Osteocyte (in vitro differentiated cells): ENCODE data around the gene VSIG8. TPM values are rescaled to one million over a fixed set of nuclear protein-coding genes. Genes with fewer than 3 reads are reported as not detected.

Experiments
- DNase-seq: peaks from one replicate; pipeline ENCODE4 v3.0.0; 2021; ENCODE audit warnings: mixed read lengths; ENCODE audit not compliant: unreplicated experiment; ENCODE audit errors: extremely low spot score
- H3K27ac Mint-ChIP-seq: one replicate; pipeline ENCODE4 v1.8.0; 2021; ENCODE audit warnings: mild to moderate bottlenecking, mixed read lengths; ENCODE audit not compliant: unreplicated experiment
- H3K27me3 Mint-ChIP-seq: one replicate; pipeline ENCODE4 v1.8.0; 2021; ENCODE audit warnings: mixed read lengths; ENCODE audit not compliant: unreplicated experiment
- H3K36me3 Mint-ChIP-seq: one replicate; pipeline ENCODE4 v1.8.0; 2021; ENCODE audit warnings: mixed read lengths; ENCODE audit not compliant: unreplicated experiment
- H3K4me1 Mint-ChIP-seq: one replicate; pipeline ENCODE4 v1.8.0; 2021; ENCODE audit warnings: mixed read lengths; ENCODE audit not compliant: unreplicated experiment
- H3K4me3 Mint-ChIP-seq: one replicate; pipeline ENCODE4 v1.8.0; 2021; ENCODE audit warnings: mild to moderate bottlenecking, moderate library complexity, mixed read lengths; ENCODE audit not compliant: unreplicated experiment
- H3K9me3 Mint-ChIP-seq: one replicate; pipeline ENCODE4 v1.8.0; 2021; ENCODE audit warnings: mixed read lengths; ENCODE audit not compliant: unreplicated experiment
- total RNA-seq: library from RNA; stranded (reverse); gene quantifications from 2 replicates; pipeline ENCODE4 v1.2.1, GENCODE V29; 2021
- TF ChIP-seq, protein P1 (sequence below): fragments of 200-600 bp; sonication (generic); IDR thresholded peaks from 2 replicates; pipeline ENCODE4 v1.5.0; 2021; ENCODE audit warnings: antibody characterized with exemption, mild to moderate bottlenecking, moderate library complexity

VSIG8 gene
- total RNA-seq, 1 donor from 2014 or later = not detected

DNA sequence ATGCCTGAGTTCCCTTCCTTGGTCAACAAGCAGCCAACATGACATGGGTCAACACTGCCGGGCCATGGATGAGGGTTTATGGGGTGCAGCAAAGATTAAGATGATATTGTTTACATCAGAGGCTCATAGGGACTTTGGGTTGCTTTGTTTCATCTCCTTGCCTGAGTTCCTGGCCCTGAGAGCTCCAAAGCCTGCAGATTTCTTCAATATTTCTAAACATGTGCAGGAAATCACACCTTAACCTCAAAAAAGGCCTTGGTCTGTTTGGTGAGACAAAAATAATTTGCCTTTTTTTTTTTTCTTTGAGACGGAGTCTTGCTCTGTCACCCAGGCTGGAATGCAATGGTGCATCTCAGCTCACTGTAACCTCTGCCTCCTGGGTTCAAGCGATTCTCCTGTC is 34.9 kb downstream of the VSIG8 start:
- DNase-seq = no peak
- Mint-ChIP-seq H3K4me1 (peaks cover 13% of the 10 kb centered on the region), H3K36me3 (no peaks in the 10 kb centered on the region), H3K4me3 (no peak overlapping the region), H3K9me3 (no peaks in the 10 kb centered on the region), H3K27me3 (peaks cover 17% of the 10 kb centered on the region), H3K27ac (no peak overlapping the region)
- TF ChIP-seq, protein P1, sequence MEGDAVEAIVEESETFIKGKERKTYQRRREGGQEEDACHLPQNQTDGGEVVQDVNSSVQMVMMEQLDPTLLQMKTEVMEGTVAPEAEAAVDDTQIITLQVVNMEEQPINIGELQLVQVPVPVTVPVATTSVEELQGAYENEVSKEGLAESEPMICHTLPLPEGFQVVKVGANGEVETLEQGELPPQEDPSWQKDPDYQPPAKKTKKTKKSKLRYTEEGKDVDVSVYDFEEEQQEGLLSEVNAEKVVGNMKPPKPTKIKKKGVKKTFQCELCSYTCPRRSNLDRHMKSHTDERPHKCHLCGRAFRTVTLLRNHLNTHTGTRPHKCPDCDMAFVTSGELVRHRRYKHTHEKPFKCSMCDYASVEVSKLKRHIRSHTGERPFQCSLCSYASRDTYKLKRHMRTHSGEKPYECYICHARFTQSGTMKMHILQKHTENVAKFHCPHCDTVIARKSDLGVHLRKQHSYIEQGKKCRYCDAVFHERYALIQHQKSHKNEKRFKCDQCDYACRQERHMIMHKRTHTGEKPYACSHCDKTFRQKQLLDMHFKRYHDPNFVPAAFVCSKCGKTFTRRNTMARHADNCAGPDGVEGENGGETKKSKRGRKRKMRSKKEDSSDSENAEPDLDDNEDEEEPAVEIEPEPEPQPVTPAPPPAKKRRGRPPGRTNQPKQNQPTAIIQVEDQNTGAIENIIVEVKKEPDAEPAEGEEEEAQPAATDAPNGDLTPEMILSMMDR = no peak

DNA sequence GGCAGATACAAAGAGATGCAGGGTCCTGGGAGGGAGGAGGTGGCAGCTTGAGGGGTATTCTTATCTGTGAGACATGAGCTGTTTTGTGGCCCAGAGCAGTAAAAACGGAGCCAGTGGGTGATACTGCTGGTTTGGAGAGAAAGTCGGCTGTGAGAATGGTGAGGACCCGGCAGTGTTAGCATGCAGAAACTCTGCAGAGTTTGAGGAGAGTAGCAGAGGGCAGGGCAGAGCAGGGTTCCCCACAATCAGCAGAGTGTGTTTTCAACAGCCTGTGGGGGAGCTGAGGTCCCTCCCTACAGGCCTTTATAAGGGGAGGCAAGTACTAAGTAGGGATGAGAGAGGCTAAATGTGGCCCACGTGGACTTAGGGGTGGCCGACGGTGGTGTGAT is 35.4 kb downstream of the VSIG8 start:
- Mint-ChIP-seq H3K4me1 (peaks cover 13% of the 10 kb centered on the region), H3K36me3 (no peaks in the 10 kb centered on the region), H3K27ac (no peak overlapping the region), H3K4me3 (no peak overlapping the region), H3K27me3 (peaks cover 22% of the 10 kb centered on the region), H3K9me3 (no peaks in the 10 kb centered on the region)
- TF ChIP-seq, protein P1 = no peak
- DNase-seq = no peak

DNA sequence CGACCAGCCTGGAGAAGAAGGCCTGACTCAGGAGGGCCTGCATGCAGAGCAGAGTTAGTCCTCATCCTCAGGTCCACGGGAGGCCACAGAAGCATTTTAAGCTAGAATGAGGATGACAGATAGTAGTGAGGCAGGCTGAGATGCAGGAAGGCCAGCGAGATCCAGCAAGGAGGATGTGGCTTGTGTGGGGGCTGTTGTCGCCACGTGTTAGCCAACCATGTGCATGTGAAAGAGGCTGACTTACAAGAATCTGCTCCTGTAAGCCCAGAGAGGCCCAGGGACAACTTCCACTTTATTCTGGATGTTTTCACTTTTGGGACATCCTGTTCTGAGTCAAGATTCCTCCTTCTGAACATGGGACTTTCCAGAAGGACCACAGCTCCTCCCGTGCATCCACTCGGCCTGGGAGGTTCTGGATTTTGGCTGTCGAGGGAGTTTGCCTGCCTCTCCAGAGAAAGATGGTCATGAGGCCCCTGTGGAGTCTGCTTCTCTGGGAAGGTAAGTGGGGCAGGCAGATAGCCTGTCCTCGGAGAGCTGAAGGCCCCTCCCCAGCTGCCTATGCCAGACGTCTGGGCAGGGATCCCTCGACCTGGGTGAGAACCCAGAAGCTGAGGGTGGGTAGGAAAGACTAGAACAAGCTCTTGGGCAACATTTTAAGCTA is 35.9 kb downstream of the VSIG8 start, which contains the start of gene SLAMF8:
Gene SLAMF8, plus strand, starts transcription at position 433 of the 661 bp plus-strand sequence. Its CDS starts 26 bp downstream, at position 459.
- Mint-ChIP-seq H3K4me3 (no peak within 1 kb of the TSS), H3K36me3 (no peaks in the 10 kb centered on the region)
- DNase-seq = no peak

DNA sequence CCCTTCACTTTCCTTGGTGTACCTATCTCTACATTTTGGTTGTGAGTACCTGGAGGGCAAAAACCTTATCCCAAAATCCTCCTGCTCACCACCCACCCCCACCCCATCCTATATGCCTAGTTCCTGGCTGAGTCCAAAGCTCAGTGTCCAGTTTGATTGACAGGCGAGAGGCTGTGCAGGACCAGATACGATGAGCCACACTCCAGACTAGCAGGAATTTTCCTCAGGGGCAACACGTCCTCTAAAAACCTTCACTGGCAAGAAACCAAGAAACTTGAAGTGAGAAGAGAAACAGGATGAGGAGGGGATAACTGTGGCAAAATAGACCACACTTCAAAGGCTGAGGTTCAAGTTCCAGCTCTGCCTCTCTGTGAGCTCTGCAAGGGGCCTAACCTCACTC is 36.9 kb downstream of the VSIG8 start:
- Mint-ChIP-seq H3K27ac (no peak overlapping the region), H3K36me3 (no peaks in the 10 kb centered on the region), H3K9me3 (no peaks in the 10 kb centered on the region), H3K4me3 (no peak overlapping the region), H3K4me1 (peaks cover 13% of the 10 kb centered on the region), H3K27me3 (peaks cover 24% of the 10 kb centered on the region)
- TF ChIP-seq, protein P1 = no peak
- DNase-seq = no peak

More for the DNA sequence above, 35.9 kb downstream of the VSIG8 start, which contains the start of gene SLAMF8:
- TF ChIP-seq, protein P1 = no peak
- Mint-ChIP-seq H3K9me3 (no peaks in the 10 kb centered on the region), H3K27ac (no peak within 1 kb of the TSS), H3K27me3 (peaks cover 24% of the 10 kb centered on the region), H3K4me1 (peaks cover 13% of the 10 kb centered on the region)

DNA sequence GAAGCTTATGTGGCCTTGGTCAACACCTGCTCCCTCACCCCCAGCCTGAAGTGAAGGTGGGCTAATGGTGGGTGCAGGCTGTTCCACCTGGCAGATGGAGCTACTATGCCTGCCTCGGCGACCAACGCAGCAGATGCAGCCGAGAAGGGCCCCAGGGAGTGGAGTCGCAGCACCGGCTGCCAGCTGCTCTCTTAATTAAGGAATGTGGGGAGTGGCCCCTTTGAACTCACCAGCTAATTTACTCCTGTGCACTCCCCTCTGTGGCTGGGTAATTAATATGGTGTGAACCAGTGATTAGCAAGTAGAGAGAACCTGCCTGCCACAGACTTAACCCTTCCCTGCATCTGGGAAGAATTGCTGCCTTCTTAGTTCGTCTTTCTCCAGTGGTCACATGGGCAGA is 39.1 kb downstream of the VSIG8 start:
- H3K27me3 Mint-ChIP-seq = peaks cover 35% of the 10 kb centered on the region
- no peaks in the 10 kb centered on the region for H3K36me3 Mint-ChIP-seq
- H3K4me3 Mint-ChIP-seq = no peak overlapping the region
- H3K27ac Mint-ChIP-seq = no peak overlapping the region
- DNase-seq = no peak
- TF ChIP-seq, protein P1 = no peak
- H3K4me1 Mint-ChIP-seq = peaks cover 13% of the 10 kb centered on the region
- no peaks in the 10 kb centered on the region for H3K9me3 Mint-ChIP-seq
